IPS-11a (cell line): ENCODE measurements around the gene SMYD3.

ENCODE experiments used
- H3K4me3 ChIP-seq: one replicate; pipeline ENCODE4 v1.5.1; 2013; ENCODE audit warnings: low read depth, low read length, control low read depth

SMYD3 gene

GRCh38 chr1:246157516-246157915, 349.6 kb downstream of the SMYD3 start:
- H3K4me3 ChIP-seq: no peak overlapping the region

GRCh38 chr1:246156847-246157246, 350.2 kb downstream of the SMYD3 start:
- H3K4me3 ChIP-seq: no peak overlapping the region

- no peak overlapping the region for H3K4me3 ChIP-seq
Measured at GRCh38 chr1:246155923-246156322, 351.2 kb downstream of the SMYD3 start.

- no peak overlapping the region for H3K4me3 ChIP-seq
Measured at GRCh38 chr1:246153796-246154212, 353.3 kb downstream of the SMYD3 start.

- H3K4me3 ChIP-seq: no peak overlapping the region
Measured at GRCh38 chr1:246152986-246153431, 354.1 kb downstream of the SMYD3 start.

GRCh38 chr1:246151796-246152434, 355.2 kb downstream of the SMYD3 start:
- H3K4me3 ChIP-seq: no peak overlapping the region

GRCh38 chr1:246149543-246149942, 357.5 kb downstream of the SMYD3 start:
- H3K4me3 ChIP-seq: no peak overlapping the region

GRCh38 chr1:246147524-246148461, 359.3 kb downstream of the SMYD3 start:
- no peak overlapping the region for H3K4me3 ChIP-seq

GRCh38 chr1:246146804-246147523, 360.1 kb downstream of the SMYD3 start:
- H3K4me3 ChIP-seq: no peak overlapping the region

GRCh38 chr1:246145900-246146299, 361.2 kb downstream of the SMYD3 start:
- no peak overlapping the region for H3K4me3 ChIP-seq

- H3K4me3 ChIP-seq: no peak overlapping the region
Measured at GRCh38 chr1:246144931-246145330, 362.1 kb downstream of the SMYD3 start.

GRCh38 chr1:246142320-246142893, 364.7 kb downstream of the SMYD3 start:
- no peak overlapping the region for H3K4me3 ChIP-seq

GRCh38 chr1:246141306-246141705, 365.8 kb downstream of the SMYD3 start:
- no peak overlapping the region for H3K4me3 ChIP-seq

GRCh38 chr1:246139745-246140182, 367.3 kb downstream of the SMYD3 start:
- H3K4me3 ChIP-seq: no peak overlapping the region

GRCh38 chr1:246138781-246139180, 368.3 kb downstream of the SMYD3 start:
- no peak overlapping the region for H3K4me3 ChIP-seq

GRCh38 chr1:246136477-246136876, 370.6 kb downstream of the SMYD3 start:
- no peak overlapping the region for H3K4me3 ChIP-seq

- no peak overlapping the region for H3K4me3 ChIP-seq
Measured at GRCh38 chr1:246134789-246135188, 372.3 kb downstream of the SMYD3 start.

GRCh38 chr1:246131095-246131494, 376.0 kb downstream of the SMYD3 start:
- H3K4me3 ChIP-seq: no peak overlapping the region

GRCh38 chr1:246128494-246129069, 378.5 kb downstream of the SMYD3 start:
- H3K4me3 ChIP-seq: no peak overlapping the region

GRCh38 chr1:246126580-246126979, 380.5 kb downstream of the SMYD3 start:
- H3K4me3 ChIP-seq: no peak overlapping the region

- no peak overlapping the region for H3K4me3 ChIP-seq
Measured at GRCh38 chr1:246122071-246122470, 385.0 kb downstream of the SMYD3 start.
